ENCODE data around the gene ARHGAP25.

ARHGAP25 gene

DNA sequence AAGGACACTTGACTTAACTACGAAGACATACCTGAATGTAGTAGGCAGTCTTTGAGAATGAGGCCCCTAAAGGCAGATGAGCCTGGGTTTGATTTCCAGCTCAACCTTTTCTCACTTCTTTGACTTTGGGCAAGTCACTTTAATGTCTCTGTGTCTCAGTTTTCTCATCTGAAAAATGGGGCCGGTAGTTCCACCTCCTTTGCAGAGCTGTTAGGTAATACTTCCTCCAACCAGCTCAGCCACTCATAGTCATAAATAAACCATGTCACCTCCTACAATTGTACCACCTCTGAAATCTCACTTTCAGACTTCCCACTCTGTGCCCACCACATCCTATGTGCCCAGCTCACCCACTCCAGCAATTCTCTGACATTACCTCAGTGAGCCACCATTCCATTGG lies 10.4 kb downstream of the ARHGAP25 start:
- no peaks in the 10 kb centered on the region for H3K36me3 Mint-ChIP-seq (ENCODE audit: low read depth)
- H3K4me3 Mint-ChIP-seq, result no peak overlapping the region
- no peak overlapping the region for H3K27ac Mint-ChIP-seq
- TF ChIP-seq, protein P1, sequence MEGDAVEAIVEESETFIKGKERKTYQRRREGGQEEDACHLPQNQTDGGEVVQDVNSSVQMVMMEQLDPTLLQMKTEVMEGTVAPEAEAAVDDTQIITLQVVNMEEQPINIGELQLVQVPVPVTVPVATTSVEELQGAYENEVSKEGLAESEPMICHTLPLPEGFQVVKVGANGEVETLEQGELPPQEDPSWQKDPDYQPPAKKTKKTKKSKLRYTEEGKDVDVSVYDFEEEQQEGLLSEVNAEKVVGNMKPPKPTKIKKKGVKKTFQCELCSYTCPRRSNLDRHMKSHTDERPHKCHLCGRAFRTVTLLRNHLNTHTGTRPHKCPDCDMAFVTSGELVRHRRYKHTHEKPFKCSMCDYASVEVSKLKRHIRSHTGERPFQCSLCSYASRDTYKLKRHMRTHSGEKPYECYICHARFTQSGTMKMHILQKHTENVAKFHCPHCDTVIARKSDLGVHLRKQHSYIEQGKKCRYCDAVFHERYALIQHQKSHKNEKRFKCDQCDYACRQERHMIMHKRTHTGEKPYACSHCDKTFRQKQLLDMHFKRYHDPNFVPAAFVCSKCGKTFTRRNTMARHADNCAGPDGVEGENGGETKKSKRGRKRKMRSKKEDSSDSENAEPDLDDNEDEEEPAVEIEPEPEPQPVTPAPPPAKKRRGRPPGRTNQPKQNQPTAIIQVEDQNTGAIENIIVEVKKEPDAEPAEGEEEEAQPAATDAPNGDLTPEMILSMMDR (IDR thresholded peaks at IDR 0.05; ENCODE audit: unreplicated experiment in 3 of 3), result no peak
- H3K9me3 Mint-ChIP-seq, result no peaks in the 10 kb centered on the region
- peaks cover 5% of the 10 kb centered on the region for H3K4me1 Mint-ChIP-seq
- peaks cover 3% of the 10 kb centered on the region for H3K27me3 Mint-ChIP-seq (ENCODE audit: low read depth)

DNA sequence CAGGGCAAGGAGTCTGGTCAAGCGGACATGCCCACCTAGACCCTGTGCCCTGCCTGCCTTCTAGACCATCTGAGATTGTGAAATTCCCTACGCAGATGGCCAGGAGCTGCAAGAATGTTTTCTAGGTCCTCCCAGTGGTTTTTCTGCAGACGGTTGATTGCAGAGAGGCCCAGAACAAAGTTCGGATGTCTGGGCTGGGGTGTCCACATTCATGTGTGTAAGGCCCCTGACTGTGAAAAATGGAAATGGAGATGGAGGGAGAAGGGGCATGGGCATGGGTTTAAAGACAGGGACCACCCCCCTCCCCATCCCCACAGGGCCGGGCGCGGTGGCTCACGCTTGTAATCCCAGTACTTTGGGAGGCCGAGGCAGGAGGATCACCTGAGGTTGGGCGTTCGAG lies 11.8 kb downstream of the ARHGAP25 start:
- Mint-ChIP-seq H3K36me3 (ENCODE audit: low read depth) (no peaks in the 10 kb centered on the region), H3K4me1 (peaks cover 5% of the 10 kb centered on the region), H3K27ac (no peak overlapping the region), H3K9me3 (no peaks in the 10 kb centered on the region), H3K4me3 (no peak overlapping the region), H3K27me3 (ENCODE audit: low read depth) (peaks cover 3% of the 10 kb centered on the region)
- TF ChIP-seq, protein P1 (IDR thresholded peaks at IDR 0.05; ENCODE audit: unreplicated experiment in 3 of 3), result no peak

DNA sequence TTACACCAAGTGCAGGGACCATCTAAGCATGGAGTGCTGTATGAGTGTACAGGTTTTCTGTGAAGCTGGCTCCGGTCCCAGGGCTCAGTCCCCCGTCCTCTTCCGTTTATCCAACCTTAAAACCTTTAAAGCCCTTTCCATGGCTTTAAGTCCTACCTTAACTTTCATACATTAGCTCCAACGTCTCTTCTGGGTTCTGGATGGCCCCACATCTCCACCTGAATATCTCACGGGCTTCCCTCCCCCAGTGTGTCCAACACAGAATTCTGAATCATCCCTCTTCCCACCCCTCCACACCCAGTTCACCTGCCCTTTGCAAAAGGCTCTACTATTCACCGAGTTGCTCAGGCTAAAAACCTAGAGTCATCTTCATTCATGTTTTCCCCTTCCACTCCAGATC lies 12.8 kb downstream of the ARHGAP25 start:
- TF ChIP-seq, protein P1 (IDR thresholded peaks at IDR 0.05; ENCODE audit: unreplicated experiment in 3 of 3), result no peak
- no peaks in the 10 kb centered on the region for H3K36me3 Mint-ChIP-seq (ENCODE audit: low read depth)
- peaks cover 5% of the 10 kb centered on the region for H3K4me1 Mint-ChIP-seq
- no peak overlapping the region for H3K27ac Mint-ChIP-seq
- H3K9me3 Mint-ChIP-seq, result no peaks in the 10 kb centered on the region
- H3K4me3 Mint-ChIP-seq, result no peak overlapping the region
- peaks cover 3% of the 10 kb centered on the region for H3K27me3 Mint-ChIP-seq (ENCODE audit: low read depth)

DNA sequence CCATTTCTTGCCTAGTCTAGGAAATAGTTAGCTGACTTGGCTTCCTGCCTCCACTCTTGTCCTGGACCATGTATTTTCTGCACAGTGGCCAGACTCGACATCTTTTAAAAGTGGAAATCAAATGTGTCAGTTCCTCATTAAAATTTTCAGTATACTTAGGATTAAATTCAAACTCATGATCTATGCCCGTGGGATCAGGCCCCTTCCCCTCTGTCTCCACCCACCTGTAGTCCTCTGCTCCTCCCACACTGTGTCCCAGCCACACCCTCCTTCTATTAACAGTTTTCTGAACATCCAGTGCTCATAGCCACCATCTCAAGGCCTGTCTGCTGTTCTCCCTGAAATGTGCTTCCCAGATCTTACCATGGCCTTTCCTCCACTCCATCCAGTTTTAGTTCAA lies 13.3 kb downstream of the ARHGAP25 start:
- Mint-ChIP-seq H3K4me1 (peaks cover 5% of the 10 kb centered on the region), H3K27me3 (ENCODE audit: low read depth) (peaks cover 3% of the 10 kb centered on the region), H3K27ac (no peak overlapping the region), H3K4me3 (no peak overlapping the region), H3K36me3 (ENCODE audit: low read depth) (no peaks in the 10 kb centered on the region), H3K9me3 (no peaks in the 10 kb centered on the region)
- TF ChIP-seq, protein P1 (IDR thresholded peaks at IDR 0.05; ENCODE audit: unreplicated experiment in 3 of 3), result no peak

DNA sequence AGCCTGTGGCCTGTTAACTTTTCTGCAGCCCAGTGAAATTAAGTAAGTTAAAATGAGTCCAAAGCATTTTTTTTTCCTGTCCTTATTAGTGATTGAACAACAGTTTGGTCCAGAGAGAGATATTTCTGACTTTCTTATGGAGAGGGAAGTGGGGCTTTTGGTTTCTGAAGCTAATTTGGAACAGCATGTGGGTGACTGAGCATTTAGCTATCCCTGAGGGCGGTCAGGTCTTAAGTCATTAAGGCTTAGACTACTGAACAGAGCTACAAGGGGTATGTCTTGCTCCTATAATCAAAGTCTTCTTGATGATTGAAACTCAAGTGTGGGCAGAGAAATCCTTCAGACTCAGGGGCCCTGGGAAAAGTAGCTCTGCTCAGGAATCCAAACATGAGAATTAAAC lies 14.0 kb downstream of the ARHGAP25 start:
- H3K4me3 Mint-ChIP-seq, result no peak overlapping the region
- H3K27me3 Mint-ChIP-seq (ENCODE audit: low read depth), result peaks cover 3% of the 10 kb centered on the region
- H3K4me1 Mint-ChIP-seq, result peaks cover 5% of the 10 kb centered on the region
- no peak overlapping the region for H3K27ac Mint-ChIP-seq
- no peaks in the 10 kb centered on the region for H3K36me3 Mint-ChIP-seq (ENCODE audit: low read depth)
- TF ChIP-seq, protein P1 (IDR thresholded peaks at IDR 0.05; ENCODE audit: unreplicated experiment in 3 of 3), result no peak
- no peaks in the 10 kb centered on the region for H3K9me3 Mint-ChIP-seq

DNA sequence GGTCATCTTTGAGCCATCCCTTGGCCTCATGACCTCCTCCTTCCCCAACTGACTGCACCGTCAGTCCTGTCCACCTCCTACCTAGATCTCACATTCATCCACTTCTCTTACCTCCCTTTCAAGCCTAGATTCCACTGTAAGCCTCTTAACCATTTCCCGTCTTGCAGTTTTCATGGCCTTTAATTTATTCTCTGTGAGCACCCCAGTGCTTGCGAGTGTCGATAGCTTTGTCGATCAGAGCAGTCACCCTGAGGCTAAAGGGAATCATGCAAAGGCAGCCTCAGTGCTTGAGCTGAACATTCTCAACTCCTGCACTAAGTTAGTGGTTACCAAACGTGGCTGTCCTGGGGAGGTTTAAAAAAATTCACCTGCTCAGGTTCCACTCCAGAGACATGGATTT lies 14.7 kb downstream of the ARHGAP25 start:
- Mint-ChIP-seq H3K27ac (no peak overlapping the region), H3K4me1 (peaks cover 5% of the 10 kb centered on the region), H3K36me3 (ENCODE audit: low read depth) (no peaks in the 10 kb centered on the region), H3K4me3 (no peak overlapping the region), H3K27me3 (ENCODE audit: low read depth) (peaks cover 3% of the 10 kb centered on the region), H3K9me3 (no peaks in the 10 kb centered on the region)
- TF ChIP-seq, protein P1 (IDR thresholded peaks at IDR 0.05; ENCODE audit: unreplicated experiment in 3 of 3), result no peak
